SU-DHL-6 (cell line): Measurements from ENCODE around the gene RAB37.

Source experiments
- H2AFZ ChIP-seq: fragments of 200-600 bp; sonication (generic); 2 replicates; pipeline ENCODE4 v1.6.1; 2014; ENCODE audit warnings: low read depth, mild to moderate bottlenecking, moderate library complexity, mixed read lengths, antibody characterized with exemption, low read length; ENCODE audit not compliant: severe bottlenecking
- H3F3A ChIP-seq: fragments of 200-600 bp; shearing (Covaris generic); 2 replicates; pipeline ENCODE4 v1.6.0; 2016; ENCODE audit warnings: antibody characterized with exemption, mild to moderate bottlenecking; ENCODE audit not compliant: insufficient read depth
- H3K27ac ChIP-seq: fragments of 200-600 bp; sonication (generic); 2 replicates; pipeline ENCODE4 v1.5.1; 2016; ENCODE audit warnings: low read depth, mild to moderate bottlenecking, low read length, moderate library complexity, mixed read lengths
- H3K27me3 ChIP-seq: fragments of 200-600 bp; sonication (generic), shearing (Covaris generic); 2 replicates; pipeline ENCODE4 v1.6.0; 2014; ENCODE audit warnings: mild to moderate bottlenecking, low read length
- H3K36me3 ChIP-seq: fragments of 200-600 bp; sonication (generic); 2 replicates; pipeline ENCODE4 v1.6.1; 2014; ENCODE audit warnings: mild to moderate bottlenecking, low read length, mixed read lengths
- H3K4me2 ChIP-seq: fragments of 300-600, 200-600 bp; shearing (Covaris generic), sonication (generic); 2 replicates; pipeline ENCODE4 v1.6.0; 2014; ENCODE audit warnings: low read length, low read depth, mild to moderate bottlenecking; ENCODE audit not compliant: poor library complexity, severe bottlenecking
- H3K4me3 ChIP-seq: fragments of 200-600 bp; sonication (generic); 2 replicates; pipeline ENCODE4 v1.5.1; 2014; ENCODE audit warnings: antibody characterized with exemption, low read length, mild to moderate bottlenecking, mixed read lengths; ENCODE audit not compliant: insufficient read depth, poor library complexity, severe bottlenecking
- H3K79me2 ChIP-seq: fragments of 200-600 bp; sonication (generic); 2 replicates; pipeline ENCODE4 v1.6.1; 2014; ENCODE audit warnings: mild to moderate bottlenecking, low read length, moderate library complexity; ENCODE audit not compliant: insufficient read depth
- H3K9ac ChIP-seq: fragments of 200-600 bp; sonication (generic); 2 replicates; pipeline ENCODE4 v1.7.0; 2014; ENCODE audit warnings: mild to moderate bottlenecking, low read length
- H3K9me2 ChIP-seq: fragments of 200-600 bp; sonication (generic); replicated peaks from 2 replicates; pipeline ENCODE4 v1.6.1; 2014; ENCODE audit warnings: low read length; ENCODE audit not compliant: insufficient read depth
- H3K9me3 ChIP-seq: fragments of 200-600 bp; sonication (generic); 2 replicates; pipeline ENCODE4 v1.6.1; 2014; ENCODE audit warnings: low read length, mixed read lengths; ENCODE audit not compliant: insufficient read depth
- H4K20me1 ChIP-seq: fragments of 200-600 bp; sonication (generic); 2 replicates; pipeline ENCODE4 v1.6.1; 2014; ENCODE audit warnings: low read depth, mild to moderate bottlenecking, antibody characterized with exemption, low read length, moderate library complexity, mixed read lengths
- CTCF ChIP-seq: fragments of 200-600 bp; sonication (generic); IDR thresholded peaks from one replicate; pipeline ENCODE4 v1.5.1; 2017; ENCODE audit warnings: antibody characterized with exemption, mild to moderate bottlenecking, low read length, moderate library complexity; ENCODE audit not compliant: insufficient read depth, poor library complexity, severe bottlenecking
- EZH2phosphoT487 ChIP-seq: fragments of 200-600 bp; sonication (generic), shearing (Covaris generic); conservative IDR thresholded peaks from 2 replicates; pipeline ENCODE4 v1.6.1; 2018; ENCODE audit warnings: mild to moderate bottlenecking, antibody characterized with exemption, low read length, moderate library complexity, mixed read lengths

Gene RAB37

GRCh38 chr17:74737299-74738050 lies 419 bp downstream of the RAB37 start:
- H3F3A ChIP-seq = no peaks in the 10 kb centered on the region
- H3K9me3 ChIP-seq = no peaks in the 10 kb centered on the region
- H3K9me2 ChIP-seq = no peaks in the 10 kb centered on the region
- H3K4me2 ChIP-seq = no peak overlapping the region
- H3K79me2 ChIP-seq = no peaks in the 10 kb centered on the region
- no peak overlapping the region for H3K27ac ChIP-seq
- H3K27me3 ChIP-seq = no peaks in the 10 kb centered on the region
- no peak for TF ChIP-seq CTCF
- no peak for TF ChIP-seq EZH2phosphoT487
- H3K9ac ChIP-seq = no peak overlapping the region
- no peak overlapping the region for H3K4me3 ChIP-seq
- no peak overlapping the region for H2AFZ ChIP-seq
- H3K36me3 ChIP-seq = no peaks in the 10 kb centered on the region
- no peaks in the 10 kb centered on the region for H4K20me1 ChIP-seq

DNA sequence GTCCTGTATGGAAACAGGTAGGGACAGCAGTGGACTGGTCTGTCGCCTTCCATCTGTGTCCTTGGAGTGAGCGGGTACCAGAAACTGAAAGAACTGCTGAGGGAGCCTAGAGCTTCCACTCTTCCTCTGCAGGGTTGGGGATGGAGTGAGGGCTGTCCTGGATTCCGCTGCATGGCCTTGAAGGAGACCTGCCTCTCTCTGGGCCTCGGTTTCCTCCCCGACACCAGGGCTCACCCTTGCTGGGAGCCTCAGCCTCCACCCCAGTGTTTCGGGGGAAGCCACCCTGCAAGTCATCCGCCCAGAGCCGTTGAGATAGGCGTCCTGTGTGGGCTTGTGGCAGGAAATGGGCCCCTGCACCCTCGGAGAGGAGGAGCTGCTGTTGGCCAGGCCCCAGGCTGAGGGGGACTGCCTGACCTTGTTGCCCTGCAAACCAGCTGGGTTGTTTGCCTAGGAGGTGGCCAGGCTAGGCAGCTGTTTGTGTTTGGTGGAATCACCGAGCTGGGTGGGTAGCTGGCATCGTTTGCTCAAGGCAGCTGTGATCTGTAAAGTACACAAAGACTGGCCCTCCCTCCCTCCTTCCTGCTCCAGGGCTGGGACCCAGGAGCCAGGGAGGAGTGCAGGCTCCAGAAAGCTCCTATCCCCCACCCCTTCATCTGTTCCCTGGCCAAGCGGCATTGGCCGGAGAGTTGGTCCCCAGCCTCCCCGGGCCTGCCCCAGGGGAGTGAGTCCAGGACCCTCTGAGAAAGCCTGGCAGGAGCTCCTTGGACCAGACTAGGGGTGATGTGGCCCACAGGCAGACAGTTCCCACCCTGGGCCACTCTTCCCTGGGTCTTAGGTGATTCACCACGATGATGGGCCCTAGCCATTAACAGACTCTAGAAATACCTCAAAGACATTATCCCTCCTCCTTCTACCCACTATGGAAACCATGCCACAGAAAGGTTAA lies 1.3 kb downstream of the RAB37 start:
- H3K36me3 ChIP-seq = no peaks in the 10 kb centered on the region
- no peak for TF ChIP-seq EZH2phosphoT487
- TF ChIP-seq CTCF = no peak
- no peaks in the 10 kb centered on the region for H3K27me3 ChIP-seq
- peak overlapping the region; percentile 8 for H3K4me2 ChIP-seq
- H3K9me3 ChIP-seq = no peaks in the 10 kb centered on the region
- H3K9ac ChIP-seq = no peak overlapping the region
- no peak overlapping the region for H3K27ac ChIP-seq
- H4K20me1 ChIP-seq = no peaks in the 10 kb centered on the region
- H3K4me3 ChIP-seq = no peak overlapping the region
- no peaks in the 10 kb centered on the region for H3F3A ChIP-seq
- no peak overlapping the region for H2AFZ ChIP-seq
- no peaks in the 10 kb centered on the region for H3K9me2 ChIP-seq
- no peaks in the 10 kb centered on the region for H3K79me2 ChIP-seq

DNA sequence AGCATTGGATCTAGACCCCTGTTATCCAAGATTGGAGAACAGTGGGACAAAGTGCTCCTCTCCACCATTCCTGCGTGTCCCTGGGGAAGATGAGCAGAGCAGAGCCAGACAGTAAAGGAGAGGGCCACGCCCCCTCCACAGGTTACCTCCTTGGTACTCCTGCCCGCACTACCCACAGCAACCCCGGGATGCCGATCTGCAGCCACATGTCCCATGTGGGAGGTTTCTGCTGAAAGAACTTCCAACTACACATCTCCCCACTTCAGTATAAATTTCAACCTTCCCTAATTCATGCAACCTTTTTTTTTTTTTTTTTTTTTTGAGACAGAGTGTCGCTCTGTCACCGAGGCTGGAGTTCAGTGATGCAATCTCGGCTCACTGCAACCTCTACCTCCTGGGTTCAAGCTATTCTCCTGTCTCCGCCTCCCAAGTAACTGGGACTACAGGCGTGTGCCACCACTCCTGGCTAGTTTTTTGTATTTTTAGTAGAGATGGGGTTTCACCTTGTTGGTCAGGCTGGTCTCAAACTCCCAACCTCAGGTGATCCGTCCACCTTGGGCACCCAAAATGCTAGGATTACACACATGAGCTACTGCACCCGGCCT lies 2.3 kb downstream of the RAB37 start:
- H3K9me2 ChIP-seq = no peaks in the 10 kb centered on the region
- TF ChIP-seq CTCF (no peak), EZH2phosphoT487 (no peak)
- no peaks in the 10 kb centered on the region for H3K9me3 ChIP-seq
- H3K36me3 ChIP-seq = no peaks in the 10 kb centered on the region
- H3F3A ChIP-seq = no peaks in the 10 kb centered on the region
- no peaks in the 10 kb centered on the region for H4K20me1 ChIP-seq
- H3K4me2 ChIP-seq = no peak overlapping the region
- no peaks in the 10 kb centered on the region for H3K79me2 ChIP-seq
- no peak overlapping the region for H3K4me3 ChIP-seq
- no peaks in the 10 kb centered on the region for H3K27me3 ChIP-seq
- no peak overlapping the region for H2AFZ ChIP-seq
- no peak overlapping the region for H3K9ac ChIP-seq
- no peak overlapping the region for H3K27ac ChIP-seq
